CD4-positive, alpha-beta T cell (primary cell): ENCODE measurements around the gene CPSF6. TPM values are rescaled to one million over a fixed set of nuclear protein-coding genes. Genes with fewer than 3 reads are reported as not detected.

ENCODE experiments used
- ATAC-seq: fragments of 200-7000 bp; cut with Tn5 transposase; one replicate; pipeline ENCODE4 v1.10.0; 2022; ENCODE audit warnings: mild to moderate bottlenecking; ENCODE audit not compliant: poor library complexity
- CTCF ChIA-PET: fragments of 350-600 bp; sonication (Branson Sonifier 250); formaldehyde crosslinking; loops from one replicate; lab custom pipeline; 2021; ENCODE audit warnings: antibody characterized with exemption, inconsistent platforms; lab: Charles Lee
- POLR2A ChIA-PET: fragments of 350-600 bp; sonication (Branson Sonifier 250); formaldehyde crosslinking; loops from one replicate; lab custom pipeline; 2021; ENCODE audit warnings: antibody characterized with exemption, inconsistent platforms; lab: Charles Lee
- DNase-seq, 14 experiments: peaks; one replicate each; pipeline ENCODE4 v3.0.0-alpha.2; 2013 to 2020; ENCODE audit warnings: mixed read lengths in 2 of 14
- H3K27ac ChIP-seq, 2 donors: one replicate each; pipeline versions ENCODE4 v1.5.1 to v1.7.0; 2013; ENCODE audit warnings: low read length in 2 of 2, low read depth in 1 of 2, mild to moderate bottlenecking in 1 of 2
- H3K27me3 ChIP-seq, 2 experiments: 1 replicate in 1 of 2; 2 replicates in 1 of 2; pipeline versions ENCODE4 v1.6.1 to v1.7.0; 2013; ENCODE audit warnings: low read length in 2 of 2, control low read depth in 1 of 2, mild to moderate bottlenecking in 1 of 2, moderate library complexity in 1 of 2; ENCODE audit not compliant: insufficient read depth in 2 of 2, control insufficient read depth in 1 of 2
- H3K36me3 ChIP-seq: one replicate; pipeline ENCODE4 v1.6.1; 2013; ENCODE audit warnings: low read length, control low read depth; ENCODE audit not compliant: insufficient read depth
- H3K4me1 ChIP-seq: one replicate; pipeline ENCODE4 v1.6.1; 2013; ENCODE audit warnings: low read length, control low read depth; ENCODE audit not compliant: insufficient read depth
- H3K4me3 ChIP-seq: one replicate; pipeline ENCODE4 v1.5.1; 2013; ENCODE audit warnings: mild to moderate bottlenecking, low read length, moderate library complexity
- H3K9me3 ChIP-seq, 2 experiments: 1 replicate in 1 of 2; 2 replicates in 1 of 2; pipeline versions ENCODE4 v1.6.1 to v1.7.0; 2013; ENCODE audit warnings: low read length in 2 of 2, mild to moderate bottlenecking in 2 of 2, control low read depth in 1 of 2, moderate library complexity in 1 of 2; ENCODE audit not compliant: control insufficient read depth in 1 of 2, insufficient read depth in 1 of 2
- H3K27ac Mint-ChIP-seq: one replicate; pipeline ENCODE4 v1.8.0; 2020; ENCODE audit warnings: mixed read lengths
- H3K27me3 Mint-ChIP-seq: one replicate; pipeline ENCODE4 v1.8.0; 2021; ENCODE audit warnings: mixed read lengths
- H3K36me3 Mint-ChIP-seq: one replicate; pipeline ENCODE4 v1.8.0; 2021; ENCODE audit warnings: low read depth, mixed read lengths
- H3K4me1 Mint-ChIP-seq: one replicate; pipeline ENCODE4 v1.8.0; 2021; ENCODE audit warnings: low read depth, mixed read lengths
- H3K4me3 Mint-ChIP-seq: one replicate; pipeline ENCODE4 v1.8.0; 2020; ENCODE audit warnings: mild to moderate bottlenecking, mixed read lengths
- H3K9me3 Mint-ChIP-seq: one replicate; pipeline ENCODE4 v1.8.0; 2020; ENCODE audit warnings: mixed read lengths
- intact Hi-C, 2 experiments: fragments of 100-400 bp; cut with DNase I in 1 of 2; cut with micrococcal nuclease in 1 of 2; formaldehyde crosslinking; loops; one replicate each; pipeline versions ENCODE4 v1.15.1 to v1.9.0; 2023 to 2025; cut with DNase I, micrococcal nuclease
- total RNA-seq, 174 experiments: library from RNA in 2 of 174; stranded (reverse) in 2 of 174; gene quantifications; one replicate each; pipeline ENCODE4 v1.2.3 and lab custom pipeline; 2021 to 2026
- TF ChIP-seq, protein P1 (sequence below): fragments of 200-600 bp; IDR thresholded peaks from one replicate; pipeline ENCODE4 v1.8.0; 2022; ENCODE audit warnings: antibody characterized with exemption, mild to moderate bottlenecking

The CPSF6 gene
- total RNA-seq, 2 experiments from 2014 or later = 80.9 to 86.7 TPM

DNA sequence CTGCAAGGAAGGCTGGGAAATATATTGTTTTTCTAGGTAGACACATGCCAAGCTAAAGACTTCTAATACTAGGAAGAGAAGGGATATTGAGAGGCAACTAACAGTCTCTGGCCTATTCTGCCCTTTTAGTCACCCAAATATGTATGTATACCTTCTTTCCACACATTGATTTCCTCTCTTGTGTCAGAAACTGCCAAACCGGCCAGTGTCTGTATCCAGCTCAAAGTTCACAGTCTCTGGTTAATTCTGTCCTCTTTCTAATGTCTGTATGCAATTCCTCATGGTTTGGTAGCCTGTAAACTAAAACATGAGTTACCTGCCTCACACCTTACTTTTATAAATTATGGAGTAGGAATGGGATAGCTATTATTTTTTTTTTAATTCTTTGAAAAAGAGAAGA, 25.2 kb upstream of the CPSF6 start:
- no peaks in the 10 kb centered on the region for H3K36me3 ChIP-seq
- no peak for ATAC-seq
- no peaks in the 10 kb centered on the region for H3K4me1 ChIP-seq
- Mint-ChIP-seq H3K9me3 (no peaks in the 10 kb centered on the region), H3K4me1 (no peaks in the 10 kb centered on the region), H3K36me3 (no peaks in the 10 kb centered on the region), H3K27ac (no peak overlapping the region), H3K27me3 (no peaks in the 10 kb centered on the region), H3K4me3 (no peak overlapping the region)
- H3K27ac ChIP-seq = no peak overlapping the region
- ChIA-PET CTCF (interaction anchor here (0.6 kb wide), 1 partner anchor 36 kb away, joined by 3 read pairs; no protein-coding TSS in a partner anchor), POLR2A (no interaction called here)
- H3K9me3 ChIP-seq = no peaks in the 10 kb centered on the region
- intact Hi-C loops = no loop called here
- DNase-seq = no peak
- H3K4me3 ChIP-seq = no peak overlapping the region
- TF ChIP-seq, protein P1, sequence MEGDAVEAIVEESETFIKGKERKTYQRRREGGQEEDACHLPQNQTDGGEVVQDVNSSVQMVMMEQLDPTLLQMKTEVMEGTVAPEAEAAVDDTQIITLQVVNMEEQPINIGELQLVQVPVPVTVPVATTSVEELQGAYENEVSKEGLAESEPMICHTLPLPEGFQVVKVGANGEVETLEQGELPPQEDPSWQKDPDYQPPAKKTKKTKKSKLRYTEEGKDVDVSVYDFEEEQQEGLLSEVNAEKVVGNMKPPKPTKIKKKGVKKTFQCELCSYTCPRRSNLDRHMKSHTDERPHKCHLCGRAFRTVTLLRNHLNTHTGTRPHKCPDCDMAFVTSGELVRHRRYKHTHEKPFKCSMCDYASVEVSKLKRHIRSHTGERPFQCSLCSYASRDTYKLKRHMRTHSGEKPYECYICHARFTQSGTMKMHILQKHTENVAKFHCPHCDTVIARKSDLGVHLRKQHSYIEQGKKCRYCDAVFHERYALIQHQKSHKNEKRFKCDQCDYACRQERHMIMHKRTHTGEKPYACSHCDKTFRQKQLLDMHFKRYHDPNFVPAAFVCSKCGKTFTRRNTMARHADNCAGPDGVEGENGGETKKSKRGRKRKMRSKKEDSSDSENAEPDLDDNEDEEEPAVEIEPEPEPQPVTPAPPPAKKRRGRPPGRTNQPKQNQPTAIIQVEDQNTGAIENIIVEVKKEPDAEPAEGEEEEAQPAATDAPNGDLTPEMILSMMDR = no peak
- H3K27me3 ChIP-seq = no peaks in the 10 kb centered on the region

DNA sequence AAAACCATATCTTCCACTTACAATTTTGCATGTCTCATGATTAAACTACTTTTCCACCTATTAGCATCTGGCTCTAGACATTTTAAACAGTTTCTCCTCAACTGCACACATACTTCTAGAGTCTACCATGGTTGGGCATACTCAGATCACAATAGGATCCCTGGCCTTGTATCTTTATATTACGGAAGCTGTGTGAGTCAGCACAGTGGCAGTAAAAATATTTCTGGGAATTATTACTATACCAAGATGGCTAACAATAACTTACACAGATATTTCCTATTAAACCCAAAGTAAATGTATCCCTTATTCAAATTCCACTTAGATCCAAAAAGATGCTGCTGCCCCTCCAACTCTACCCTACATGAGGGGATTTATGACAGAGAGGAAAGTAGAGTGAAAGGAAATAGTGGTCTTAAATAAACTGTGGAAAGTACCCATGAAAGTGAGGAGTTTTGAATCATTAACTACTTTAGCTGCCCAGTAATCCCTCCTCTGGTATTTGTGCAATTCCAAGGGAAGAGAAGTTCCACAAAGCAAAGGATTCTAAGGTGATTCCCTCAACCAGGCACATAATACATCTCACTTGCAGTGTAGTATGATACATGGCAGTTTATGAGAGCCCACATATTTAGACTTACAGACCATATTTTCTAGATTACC, 14.0 kb upstream of the CPSF6 start:
- Mint-ChIP-seq H3K4me1 (no peaks in the 10 kb centered on the region), H3K27ac (no peak overlapping the region), H3K36me3 (no peaks in the 10 kb centered on the region), H3K9me3 (no peaks in the 10 kb centered on the region), H3K27me3 (no peaks in the 10 kb centered on the region), H3K4me3 (no peak overlapping the region)
- intact Hi-C loops = no loop called here
- Histone ChIP-seq H3K27me3 (no peaks in the 10 kb centered on the region), H3K36me3 (no peaks in the 10 kb centered on the region), H3K27ac (no peak overlapping the region), H3K4me3 (no peak overlapping the region), H3K9me3 (no peaks in the 10 kb centered on the region), H3K4me1 (no peaks in the 10 kb centered on the region)
- ChIA-PET CTCF (no interaction called here), POLR2A (no interaction called here)
- no peak for ATAC-seq
- DNase-seq = no peak
- TF ChIP-seq, protein P1 = no peak

DNA sequence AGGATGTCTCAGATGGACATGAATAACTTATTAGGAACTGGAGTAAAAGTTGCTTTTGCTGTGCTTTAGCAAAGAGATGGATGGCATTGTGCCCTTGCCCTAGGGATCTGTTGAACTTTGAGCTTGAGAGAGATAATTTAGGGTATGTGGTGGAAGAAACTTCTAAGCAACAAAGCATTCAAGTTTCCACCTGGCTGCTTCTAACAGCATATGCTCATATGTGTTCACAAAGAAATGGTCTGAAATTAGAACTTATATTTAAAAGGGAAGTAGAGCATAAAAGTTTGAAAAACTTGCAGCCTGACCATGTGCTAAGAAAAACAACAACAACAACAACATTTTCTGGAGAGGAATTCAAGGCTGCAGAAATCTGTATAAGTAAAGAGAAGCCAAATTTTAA, 7.9 kb upstream of the CPSF6 start:
- no peaks in the 10 kb centered on the region for H3K4me1 Mint-ChIP-seq
- ATAC-seq (no peak), DNase-seq (no peak)
- H3K36me3 ChIP-seq = no peaks in the 10 kb centered on the region
- no peak overlapping the region for H3K4me3 ChIP-seq
- ChIA-PET POLR2A (no interaction called here), CTCF (no interaction called here)
- peaks cover 9 to 20% of the 10 kb centered on the region in 2 experiments for H3K9me3 ChIP-seq
- no peak overlapping the region for H3K4me3 Mint-ChIP-seq
- no peaks in the 10 kb centered on the region for H3K4me1 ChIP-seq
- peaks cover 12% of the 10 kb centered on the region for H3K36me3 Mint-ChIP-seq
- no peak overlapping the region for H3K27ac ChIP-seq
- H3K27me3 Mint-ChIP-seq = no peaks in the 10 kb centered on the region
- no peak overlapping the region for H3K27ac Mint-ChIP-seq
- H3K9me3 Mint-ChIP-seq = peaks cover 11% of the 10 kb centered on the region
- intact Hi-C loops = loop anchor here in 1 of 2 experiments (10.0 kb wide), 1 partner anchor 417 kb away; no protein-coding TSS in a partner anchor
- TF ChIP-seq, protein P1 = no peak
- H3K27me3 ChIP-seq = no peaks in the 10 kb centered on the region
